Gastroesophageal sphincter (tissue), 3 donors: ENCODE results near the gene TFPI2.

Experiments used
- EP300 ChIP-seq: sonication (generic); formaldehyde crosslinking; IDR thresholded peaks from one replicate; pipeline ENCODE4 v1.6.1; 2017; ENCODE audit warnings: antibody characterized with exemption, mild to moderate bottlenecking
- POLR2AphosphoS5 ChIP-seq: sonication (generic); formaldehyde crosslinking; IDR thresholded peaks from one replicate; pipeline ENCODE4 v1.6.1; 2017; ENCODE audit warnings: antibody characterized with exemption
- TF ChIP-seq, protein P1 (sequence below), 4 experiments: fragments of 200-600 bp in 2 of 4; fragments of 450-650 bp in 2 of 4; sonication (generic) in 1 of 4; IDR thresholded peaks; one replicate each; pipeline ENCODE4 v1.5.1; 2017 to 2019; ENCODE audit warnings: antibody characterized with exemption in 4 of 4, mild to moderate bottlenecking in 2 of 4, moderate library complexity in 2 of 4

DNA sequence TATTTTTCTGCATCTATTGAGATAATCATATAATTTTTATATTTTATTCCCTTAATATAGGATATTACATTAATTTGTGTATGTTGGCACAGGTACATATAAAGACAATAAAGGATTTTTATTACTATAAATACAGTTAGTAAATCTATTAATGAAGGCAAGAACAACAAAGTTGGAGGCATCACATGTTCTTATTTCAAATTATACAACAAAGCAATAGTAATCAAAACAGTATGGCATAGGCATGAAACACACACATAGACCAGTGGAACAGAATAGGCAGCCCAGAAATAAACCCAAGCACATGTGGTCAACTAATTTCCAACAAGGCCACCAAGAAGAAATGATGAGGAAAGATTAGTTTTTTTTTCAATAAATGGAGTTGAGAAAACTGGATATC, 11.2 kb downstream of the TFPI2 start:
- TF ChIP-seq POLR2AphosphoS5 (no peak), EP300 (no peak)
- TF ChIP-seq, protein P1, sequence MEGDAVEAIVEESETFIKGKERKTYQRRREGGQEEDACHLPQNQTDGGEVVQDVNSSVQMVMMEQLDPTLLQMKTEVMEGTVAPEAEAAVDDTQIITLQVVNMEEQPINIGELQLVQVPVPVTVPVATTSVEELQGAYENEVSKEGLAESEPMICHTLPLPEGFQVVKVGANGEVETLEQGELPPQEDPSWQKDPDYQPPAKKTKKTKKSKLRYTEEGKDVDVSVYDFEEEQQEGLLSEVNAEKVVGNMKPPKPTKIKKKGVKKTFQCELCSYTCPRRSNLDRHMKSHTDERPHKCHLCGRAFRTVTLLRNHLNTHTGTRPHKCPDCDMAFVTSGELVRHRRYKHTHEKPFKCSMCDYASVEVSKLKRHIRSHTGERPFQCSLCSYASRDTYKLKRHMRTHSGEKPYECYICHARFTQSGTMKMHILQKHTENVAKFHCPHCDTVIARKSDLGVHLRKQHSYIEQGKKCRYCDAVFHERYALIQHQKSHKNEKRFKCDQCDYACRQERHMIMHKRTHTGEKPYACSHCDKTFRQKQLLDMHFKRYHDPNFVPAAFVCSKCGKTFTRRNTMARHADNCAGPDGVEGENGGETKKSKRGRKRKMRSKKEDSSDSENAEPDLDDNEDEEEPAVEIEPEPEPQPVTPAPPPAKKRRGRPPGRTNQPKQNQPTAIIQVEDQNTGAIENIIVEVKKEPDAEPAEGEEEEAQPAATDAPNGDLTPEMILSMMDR (IDR thresholded peaks at IDR 0.05): no peak
